Nephron (organoid): ENCODE measurements around the gene VWF.

Experiments
- H3K27ac Mint-ChIP-seq, 3 experiments: 2 replicates each; pipeline ENCODE4 v1.8.0; 2020; ENCODE audit warnings: mixed read lengths in 3 of 3, mild to moderate bottlenecking in 2 of 3, moderate library complexity in 1 of 3
- H3K27me3 Mint-ChIP-seq: 2 replicates; pipeline ENCODE4 v1.8.0; 2021; ENCODE audit warnings: low read depth, mild to moderate bottlenecking, moderate library complexity, mixed read lengths
- H3K36me3 Mint-ChIP-seq: 2 replicates; pipeline ENCODE4 v1.8.0; 2020; ENCODE audit warnings: low read depth, mixed read lengths
- H3K4me1 Mint-ChIP-seq: 2 replicates; pipeline ENCODE4 v1.8.0; 2020; ENCODE audit warnings: mixed read lengths
- H3K4me3 Mint-ChIP-seq, 3 experiments: 2 replicates each; pipeline ENCODE4 v1.8.0; 2020; ENCODE audit warnings: mild to moderate bottlenecking in 3 of 3, mixed read lengths in 3 of 3, moderate library complexity in 2 of 3
- H3K9me3 Mint-ChIP-seq: 2 replicates; pipeline ENCODE4 v1.8.0; 2020; ENCODE audit warnings: mixed read lengths
- TF ChIP-seq, protein P1 (sequence below), 3 experiments: fragments of 200-600 bp; sonication (generic); IDR thresholded peaks; one replicate each; pipeline ENCODE4 v1.5.0; 2021; ENCODE audit warnings: antibody characterized with exemption in 3 of 3; ENCODE audit not compliant: unreplicated experiment in 3 of 3

The VWF gene

GRCh38 chr12:5941907-5942306 lies 182.6 kb downstream of the VWF start:
- H3K27ac Mint-ChIP-seq, result no peak overlapping the region
- H3K4me1 Mint-ChIP-seq, result no peaks in the 10 kb centered on the region

GRCh38 chr12:5927732-5928516 lies 196.5 kb downstream of the VWF start:
- Mint-ChIP-seq H3K9me3 (no peaks in the 10 kb centered on the region), H3K27ac (no peak overlapping the region), H3K27me3 (peaks cover 67% of the 10 kb centered on the region), H3K36me3 (no peaks in the 10 kb centered on the region), H3K4me3 (no peak overlapping the region), H3K4me1 (no peaks in the 10 kb centered on the region)
- TF ChIP-seq, protein P1, sequence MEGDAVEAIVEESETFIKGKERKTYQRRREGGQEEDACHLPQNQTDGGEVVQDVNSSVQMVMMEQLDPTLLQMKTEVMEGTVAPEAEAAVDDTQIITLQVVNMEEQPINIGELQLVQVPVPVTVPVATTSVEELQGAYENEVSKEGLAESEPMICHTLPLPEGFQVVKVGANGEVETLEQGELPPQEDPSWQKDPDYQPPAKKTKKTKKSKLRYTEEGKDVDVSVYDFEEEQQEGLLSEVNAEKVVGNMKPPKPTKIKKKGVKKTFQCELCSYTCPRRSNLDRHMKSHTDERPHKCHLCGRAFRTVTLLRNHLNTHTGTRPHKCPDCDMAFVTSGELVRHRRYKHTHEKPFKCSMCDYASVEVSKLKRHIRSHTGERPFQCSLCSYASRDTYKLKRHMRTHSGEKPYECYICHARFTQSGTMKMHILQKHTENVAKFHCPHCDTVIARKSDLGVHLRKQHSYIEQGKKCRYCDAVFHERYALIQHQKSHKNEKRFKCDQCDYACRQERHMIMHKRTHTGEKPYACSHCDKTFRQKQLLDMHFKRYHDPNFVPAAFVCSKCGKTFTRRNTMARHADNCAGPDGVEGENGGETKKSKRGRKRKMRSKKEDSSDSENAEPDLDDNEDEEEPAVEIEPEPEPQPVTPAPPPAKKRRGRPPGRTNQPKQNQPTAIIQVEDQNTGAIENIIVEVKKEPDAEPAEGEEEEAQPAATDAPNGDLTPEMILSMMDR (IDR thresholded peaks at IDR 0.05; ENCODE audit: unreplicated experiment in 3 of 3), result no peak

More at GRCh38 chr12:5941907-5942306, 182.6 kb downstream of the VWF start:
- Mint-ChIP-seq H3K4me3 (no peak overlapping the region), H3K27me3 (peaks cover 62% of the 10 kb centered on the region), H3K36me3 (no peaks in the 10 kb centered on the region), H3K9me3 (peaks cover 4% of the 10 kb centered on the region)
- TF ChIP-seq, protein P1 (IDR thresholded peaks at IDR 0.05; ENCODE audit: unreplicated experiment in 3 of 3), result no peak

DNA sequence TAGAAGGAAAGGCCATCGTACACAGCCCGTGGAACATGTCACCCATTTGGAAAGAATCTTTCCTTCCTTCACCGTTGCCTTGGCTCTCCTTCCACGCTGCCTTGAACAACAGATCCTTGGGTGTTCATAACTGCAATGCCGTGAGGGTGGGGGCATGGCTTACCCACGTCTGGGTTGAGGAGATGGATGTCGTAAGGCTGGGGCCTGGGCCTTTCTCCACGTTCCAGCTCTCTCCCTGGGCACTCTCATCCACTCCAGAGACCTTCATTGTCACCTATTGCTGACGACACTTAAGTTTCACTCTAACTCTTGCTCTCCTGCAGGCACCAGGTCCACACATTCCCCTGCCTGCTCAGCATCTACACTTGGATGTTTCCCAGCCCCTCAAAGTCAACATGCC lies 198.8 kb downstream of the VWF start:
- H3K27ac Mint-ChIP-seq, result no peak overlapping the region
- TF ChIP-seq, protein P1 (IDR thresholded peaks at IDR 0.05; ENCODE audit: unreplicated experiment in 3 of 3), result no peak
- no peaks in the 10 kb centered on the region for H3K9me3 Mint-ChIP-seq
- no peaks in the 10 kb centered on the region for H3K36me3 Mint-ChIP-seq
- H3K27me3 Mint-ChIP-seq, result peaks cover 56% of the 10 kb centered on the region
- no peak overlapping the region for H3K4me3 Mint-ChIP-seq
- no peaks in the 10 kb centered on the region for H3K4me1 Mint-ChIP-seq

- Mint-ChIP-seq H3K9me3 (no peaks in the 10 kb centered on the region), H3K36me3 (no peaks in the 10 kb centered on the region), H3K27me3 (peaks cover 51% of the 10 kb centered on the region), H3K4me1 (no peaks in the 10 kb centered on the region), H3K4me3 (no peak overlapping the region), H3K27ac (no peak overlapping the region)
- TF ChIP-seq, protein P1 (IDR thresholded peaks at IDR 0.05; ENCODE audit: unreplicated experiment in 3 of 3), result no peak
These were observed 200.1 kb downstream of the VWF start for GRCh38 chr12:5924342-5924741.

DNA sequence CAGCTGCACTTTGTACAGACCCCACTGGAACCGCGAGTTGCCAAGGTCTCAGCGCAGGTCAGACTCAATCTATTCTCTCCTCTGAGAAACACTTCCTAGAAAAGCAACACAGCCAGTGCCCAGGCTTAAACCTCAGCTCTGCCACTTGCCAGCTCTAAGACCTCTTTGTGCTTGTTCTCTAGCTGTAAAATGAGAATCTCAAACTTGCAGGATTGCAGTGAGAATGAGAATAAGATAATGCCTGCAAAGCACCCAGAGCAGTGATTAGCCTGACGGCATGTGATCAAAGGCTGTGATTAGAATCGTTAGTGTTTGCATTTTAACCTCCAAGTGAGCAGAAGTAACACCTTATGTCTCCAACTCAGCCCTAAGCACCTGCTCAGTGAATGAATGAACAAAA lies 200.7 kb downstream of the VWF start:
- TF ChIP-seq, protein P1 (IDR thresholded peaks at IDR 0.05; ENCODE audit: unreplicated experiment in 3 of 3), result no peak
- no peaks in the 10 kb centered on the region for H3K4me1 Mint-ChIP-seq
- H3K36me3 Mint-ChIP-seq, result no peaks in the 10 kb centered on the region
- H3K9me3 Mint-ChIP-seq, result no peaks in the 10 kb centered on the region
- H3K27me3 Mint-ChIP-seq, result peaks cover 46% of the 10 kb centered on the region
- H3K4me3 Mint-ChIP-seq, result no peak overlapping the region
- no peak overlapping the region for H3K27ac Mint-ChIP-seq

DNA sequence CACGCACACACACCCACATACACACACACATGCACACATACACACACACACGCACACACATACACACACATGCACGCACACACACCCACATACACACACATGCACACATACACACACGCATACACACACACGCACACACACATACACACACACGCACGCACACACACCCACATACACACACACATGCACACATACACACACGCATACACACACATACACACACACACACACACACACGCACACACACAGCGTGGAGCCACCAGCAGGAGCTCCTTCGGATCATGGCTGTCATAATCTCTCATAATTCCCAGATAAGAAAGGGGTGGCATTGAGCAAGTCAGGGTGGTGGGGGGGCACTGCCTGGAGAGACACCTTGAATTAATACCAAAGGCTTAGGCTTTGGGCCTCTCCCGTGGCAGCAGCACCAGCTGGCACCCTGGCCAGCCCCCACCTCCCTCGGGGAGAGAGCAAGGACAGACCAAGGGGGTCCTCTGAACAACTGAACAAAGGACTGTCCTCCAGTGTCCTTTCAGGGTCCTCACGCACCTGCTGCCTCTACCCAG lies 201.3 kb downstream of the VWF start:
- Mint-ChIP-seq H3K27me3 (peaks cover 44% of the 10 kb centered on the region), H3K27ac (no peak overlapping the region), H3K9me3 (no peaks in the 10 kb centered on the region), H3K36me3 (no peaks in the 10 kb centered on the region), H3K4me3 (no peak overlapping the region), H3K4me1 (no peaks in the 10 kb centered on the region)
- TF ChIP-seq, protein P1 (IDR thresholded peaks at IDR 0.05; ENCODE audit: unreplicated experiment in 3 of 3), result no peak
